ES-I3 (cell line): ENCODE measurements around the gene PNPLA2.

ENCODE experiments used
- H3K36me3 ChIP-seq: 2 replicates; pipeline ENCODE4 v1.6.1; 2013; ENCODE audit warnings: mild to moderate bottlenecking, low read length, control low read depth, moderate library complexity; ENCODE audit not compliant: insufficient read depth
- H3K4me1 ChIP-seq: 2 replicates; pipeline ENCODE4 v1.6.1; 2013; ENCODE audit warnings: mild to moderate bottlenecking, control low read depth, low read length; ENCODE audit not compliant: insufficient read depth
- H3K9ac ChIP-seq: 2 replicates; pipeline ENCODE4 v1.6.1; 2013; ENCODE audit warnings: low read depth, mild to moderate bottlenecking, low read length, moderate library complexity
- H3K9me3 ChIP-seq: 2 replicates; pipeline ENCODE4 v1.6.1; 2013; ENCODE audit warnings: mild to moderate bottlenecking, low read length, moderate library complexity; ENCODE audit not compliant: control insufficient read depth, insufficient read depth

The PNPLA2 gene

DNA sequence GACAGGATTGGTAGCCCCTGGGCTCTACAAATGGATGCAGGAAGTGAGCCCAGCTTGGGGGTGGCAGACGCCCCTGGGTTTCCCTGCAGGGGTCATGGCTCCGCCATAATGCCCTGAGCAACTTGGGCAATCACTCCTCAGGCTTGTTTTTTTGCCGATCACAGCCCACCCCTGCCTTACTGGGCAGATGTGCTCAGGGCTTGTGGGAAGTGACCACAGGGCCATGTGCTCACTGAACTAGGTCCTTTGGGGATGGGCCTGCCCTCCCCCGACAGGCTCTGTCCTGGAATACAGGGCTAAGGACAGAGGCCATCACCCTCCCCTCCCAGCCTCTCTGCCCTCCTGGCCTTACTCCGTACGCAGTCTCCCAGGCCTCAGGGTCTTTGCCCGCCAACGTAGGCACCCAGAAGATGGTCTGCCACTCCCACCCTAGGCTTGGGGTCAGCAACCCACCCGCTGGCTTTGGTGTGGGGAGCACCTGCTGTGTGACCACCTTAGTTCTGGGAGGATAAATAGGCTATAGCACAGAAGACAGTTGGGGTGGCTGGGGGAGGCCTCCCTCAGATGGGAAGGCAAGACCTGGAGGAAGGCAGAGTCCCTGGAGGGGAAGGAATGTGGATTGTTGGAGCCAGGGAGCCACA lies 5.1 kb upstream of the PNPLA2 start:
- no peaks in the 10 kb centered on the region for H3K9me3 ChIP-seq
- H3K4me1 ChIP-seq = peaks cover 9% of the 10 kb centered on the region; the same call in 1 of the 2 replicates
- peaks cover 21% of the 10 kb centered on the region for H3K36me3 ChIP-seq
- no peak overlapping the region for H3K9ac ChIP-seq

DNA sequence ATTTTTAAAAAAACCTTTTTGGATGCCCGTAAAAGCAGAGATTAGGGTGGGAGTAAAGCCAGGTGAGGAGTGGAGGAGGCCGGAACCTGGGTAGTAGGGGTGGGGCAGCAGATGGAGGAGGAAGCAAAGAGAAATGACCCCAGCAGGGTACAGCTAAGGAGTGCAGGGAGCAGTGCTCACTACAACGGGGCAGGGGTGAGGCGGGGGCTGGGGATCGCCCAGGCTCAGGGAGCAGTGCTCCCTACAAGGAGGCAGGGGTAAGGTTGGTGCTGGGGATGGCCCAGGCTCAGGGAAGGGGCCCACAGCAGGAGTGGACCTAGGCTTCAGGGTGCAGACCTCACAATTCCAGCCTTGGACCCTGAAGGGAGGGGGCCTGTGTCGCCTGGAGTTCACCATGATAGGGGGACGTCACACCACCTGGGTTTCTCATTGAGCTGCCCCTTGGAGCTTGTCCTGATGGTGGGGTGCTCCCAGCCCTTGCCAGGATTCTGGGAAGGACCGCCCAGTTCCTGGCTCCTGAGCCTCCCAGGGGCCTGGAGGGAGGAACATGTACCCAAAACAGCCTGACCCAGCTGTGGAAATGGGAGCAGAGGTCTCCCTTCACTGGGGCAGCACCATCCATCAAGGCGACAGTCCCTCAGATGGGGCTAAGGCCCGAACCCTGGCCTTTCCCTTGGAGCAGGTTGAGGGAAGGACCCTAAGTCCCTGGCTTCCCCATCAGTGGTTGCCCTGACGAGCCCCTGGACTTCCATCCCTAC lies 2.9 kb upstream of the PNPLA2 start:
- Histone ChIP-seq H3K9ac (no peak overlapping the region), H3K4me1 (peaks cover 14% of the 10 kb centered on the region; the same call in 1 of the 2 replicates), H3K36me3 (peaks cover 19% of the 10 kb centered on the region), H3K9me3 (no peaks in the 10 kb centered on the region)

DNA sequence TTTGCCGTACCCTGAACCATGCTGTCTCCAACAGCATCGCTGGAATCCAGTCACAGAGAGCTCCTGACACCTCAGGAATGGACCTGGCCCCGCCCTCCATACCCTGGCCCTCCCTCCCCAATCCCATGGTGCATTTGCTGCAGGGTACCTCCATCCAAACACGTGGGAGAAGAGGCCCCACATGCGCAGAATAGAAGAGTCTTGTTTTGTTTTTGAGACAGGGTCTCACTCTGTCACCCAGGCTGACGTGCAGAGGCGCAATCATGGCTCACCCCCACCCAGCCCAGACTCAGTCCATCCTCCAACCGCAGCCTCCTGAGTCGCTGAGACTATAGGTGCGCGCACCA lies 2.3 kb upstream of the PNPLA2 start:
- Histone ChIP-seq H3K9ac (no peak overlapping the region), H3K4me1 (peaks cover 14% of the 10 kb centered on the region; the same call in 1 of the 2 replicates), H3K9me3 (no peaks in the 10 kb centered on the region), H3K36me3 (peaks cover 14% of the 10 kb centered on the region; the same call in 1 of the 2 replicates)

DNA sequence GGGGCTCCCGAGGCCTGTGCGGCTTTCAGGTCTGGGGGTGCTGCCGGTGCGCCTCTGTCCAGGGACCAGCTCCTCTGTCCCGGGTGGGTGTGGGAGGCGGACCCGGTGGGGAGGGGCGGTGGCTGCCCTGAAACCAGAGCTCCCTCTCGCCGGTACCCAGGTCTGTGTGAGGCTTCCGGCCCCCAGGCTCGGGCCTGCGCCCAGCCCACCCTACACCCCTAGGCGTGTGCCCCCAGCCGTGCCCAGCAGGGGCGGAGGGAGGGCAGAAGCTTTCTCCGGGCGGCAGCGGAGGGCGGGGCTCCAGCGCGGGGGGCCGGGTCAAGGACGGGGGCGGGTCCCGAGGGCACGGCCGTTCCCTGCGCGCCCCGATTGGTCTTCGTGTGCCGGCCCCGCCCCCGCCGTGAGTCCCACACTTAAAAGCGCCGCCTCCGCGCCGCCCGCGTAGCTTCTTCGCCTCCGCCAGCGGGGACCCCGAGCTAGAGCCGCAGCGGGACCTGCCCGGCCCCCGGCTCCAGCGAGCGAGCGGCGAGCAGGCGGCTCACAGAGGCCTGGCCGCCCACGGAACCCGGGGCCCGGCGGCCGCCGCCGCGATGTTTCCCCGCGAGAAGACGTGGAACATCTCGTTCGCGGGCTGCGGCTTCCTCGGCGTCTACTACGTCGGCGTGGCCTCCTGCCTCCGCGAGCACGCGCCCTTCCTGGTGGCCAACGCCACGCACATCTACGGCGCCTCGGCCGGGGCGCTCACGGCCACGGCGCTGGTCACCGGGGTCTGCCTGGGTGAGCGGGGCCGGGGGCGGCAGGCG lies 616 bp downstream of the PNPLA2 start:
- peaks cover 14% of the 10 kb centered on the region; the same call in 1 of the 2 replicates for H3K4me1 ChIP-seq
- no peaks in the 10 kb centered on the region for H3K9me3 ChIP-seq
- H3K36me3 ChIP-seq = no peaks in the 10 kb centered on the region
- peak overlapping the region; percentile 88 for H3K9ac ChIP-seq

DNA sequence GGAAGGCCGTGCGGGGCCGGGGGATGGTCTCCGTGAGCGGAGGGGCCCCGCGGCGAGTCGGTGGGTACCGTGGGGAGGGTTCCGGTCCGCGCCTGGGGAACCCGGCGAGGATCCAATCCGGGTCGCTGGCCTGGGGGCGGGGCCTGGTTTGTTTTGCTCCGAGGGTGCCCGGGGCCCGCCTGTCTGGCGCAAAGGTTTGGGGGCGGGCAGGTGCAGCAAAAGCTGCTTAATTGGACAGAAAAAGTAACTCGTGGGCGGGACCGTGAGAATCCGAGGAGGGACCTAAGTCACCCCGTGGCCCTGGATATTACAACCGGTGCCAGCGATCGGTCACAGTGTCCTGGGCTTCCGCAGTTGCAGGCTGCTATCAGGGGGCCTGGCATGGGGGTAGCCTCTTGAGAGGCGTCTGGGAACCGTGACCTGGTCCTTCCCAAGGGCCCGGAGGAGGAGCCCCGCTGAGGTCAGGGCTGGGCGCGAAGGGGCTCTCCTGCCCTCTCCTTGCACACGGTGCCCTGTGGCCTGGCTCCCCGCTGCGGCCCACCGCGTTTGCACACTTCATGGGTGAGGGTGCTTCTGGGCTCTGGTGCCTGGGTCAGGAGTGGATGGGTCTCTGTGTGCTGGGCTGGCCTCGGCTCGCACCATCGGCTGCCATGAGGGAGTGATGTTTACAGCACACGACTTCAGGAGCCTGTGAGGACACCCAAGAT lies 1.4 kb downstream of the PNPLA2 start:
- H3K4me1 ChIP-seq = peaks cover 14% of the 10 kb centered on the region; the same call in 1 of the 2 replicates
- H3K9me3 ChIP-seq = no peaks in the 10 kb centered on the region
- H3K36me3 ChIP-seq = no peaks in the 10 kb centered on the region
- H3K9ac ChIP-seq = peak overlapping the region; percentile 88

DNA sequence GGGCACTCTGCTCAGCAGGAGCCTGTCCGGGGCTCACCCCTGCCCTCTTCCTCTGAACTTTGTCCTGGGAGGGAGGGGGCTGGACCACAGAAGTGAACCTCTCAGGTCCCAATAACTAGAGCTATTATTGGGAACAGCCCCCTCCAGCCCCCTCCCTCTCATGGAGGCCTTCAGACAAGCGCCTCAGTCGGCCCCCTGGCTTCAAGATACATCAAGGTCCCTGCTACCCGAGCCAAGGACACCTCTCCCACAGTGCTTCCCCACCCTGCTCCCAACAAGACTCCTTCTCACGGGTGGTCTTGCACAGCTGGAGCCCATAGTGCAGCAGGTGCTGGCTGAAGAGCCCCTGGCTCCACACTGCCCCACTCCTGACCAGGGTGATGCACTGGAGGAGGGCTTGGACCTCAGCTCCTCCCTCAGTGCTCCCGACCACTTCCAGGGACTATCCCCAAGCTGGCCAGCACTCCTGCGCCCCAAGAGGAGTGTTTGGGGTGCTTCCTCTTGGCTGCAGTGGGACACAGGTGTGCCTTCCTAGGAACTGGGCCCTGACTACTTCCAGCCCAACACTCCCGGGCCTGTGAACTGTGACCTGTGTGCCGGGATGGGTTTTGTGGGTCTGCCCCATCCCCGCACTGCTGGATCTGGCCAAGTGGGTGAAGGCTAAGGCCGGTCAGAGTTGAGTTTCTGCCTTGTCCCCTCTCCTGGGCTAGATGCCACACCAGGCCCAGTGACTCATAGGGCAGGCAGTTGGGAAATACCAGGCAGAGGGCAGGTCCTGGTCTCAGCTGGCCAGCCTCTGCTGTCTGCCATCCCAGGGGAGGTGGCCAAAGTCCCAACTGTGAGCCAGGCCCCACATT lies 2.2 kb downstream of the PNPLA2 start:
- Histone ChIP-seq H3K36me3 (no peaks in the 10 kb centered on the region), H3K9ac (peak overlapping the region; percentile 88; the same call in 1 of the 2 replicates), H3K9me3 (no peaks in the 10 kb centered on the region), H3K4me1 (peaks cover 14% of the 10 kb centered on the region; the same call in 1 of the 2 replicates)

DNA sequence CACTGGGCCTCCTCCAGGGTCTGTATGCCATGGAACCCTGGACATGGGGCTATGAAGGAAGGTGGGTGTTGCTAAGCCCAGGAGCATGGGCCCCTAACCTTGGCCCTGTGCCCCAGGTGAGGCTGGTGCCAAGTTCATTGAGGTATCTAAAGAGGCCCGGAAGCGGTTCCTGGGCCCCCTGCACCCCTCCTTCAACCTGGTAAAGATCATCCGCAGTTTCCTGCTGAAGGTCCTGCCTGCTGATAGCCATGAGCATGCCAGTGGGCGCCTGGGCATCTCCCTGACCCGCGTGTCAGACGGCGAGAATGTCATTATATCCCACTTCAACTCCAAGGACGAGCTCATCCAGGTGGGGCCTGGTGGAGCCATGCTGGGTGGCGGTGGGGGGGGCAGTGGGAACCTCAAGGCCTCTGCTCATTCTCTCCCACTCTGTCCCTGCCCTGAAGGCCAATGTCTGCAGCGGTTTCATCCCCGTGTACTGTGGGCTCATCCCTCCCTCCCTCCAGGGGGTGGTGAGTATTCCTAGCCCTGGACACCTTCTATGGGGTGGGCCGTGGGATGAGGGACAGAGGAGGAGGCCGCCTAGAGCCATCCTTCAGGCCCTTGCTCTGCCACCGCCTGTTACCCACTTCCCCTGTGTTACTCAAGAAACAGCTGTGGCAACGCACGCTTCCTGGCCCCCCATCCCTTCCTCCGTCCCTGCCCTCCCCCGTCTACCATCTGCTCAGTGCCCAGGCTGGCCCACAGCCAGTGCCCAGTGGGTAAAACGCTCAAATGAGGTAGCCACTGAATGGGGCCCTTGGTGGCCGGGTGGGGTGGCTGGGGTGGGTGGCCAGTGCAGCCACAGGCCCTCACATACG lies 3.0 kb downstream of the PNPLA2 start:
- Histone ChIP-seq H3K9me3 (no peaks in the 10 kb centered on the region), H3K4me1 (peaks cover 11% of the 10 kb centered on the region; the same call in 1 of the 2 replicates), H3K9ac (no peak overlapping the region), H3K36me3 (no peaks in the 10 kb centered on the region)

DNA sequence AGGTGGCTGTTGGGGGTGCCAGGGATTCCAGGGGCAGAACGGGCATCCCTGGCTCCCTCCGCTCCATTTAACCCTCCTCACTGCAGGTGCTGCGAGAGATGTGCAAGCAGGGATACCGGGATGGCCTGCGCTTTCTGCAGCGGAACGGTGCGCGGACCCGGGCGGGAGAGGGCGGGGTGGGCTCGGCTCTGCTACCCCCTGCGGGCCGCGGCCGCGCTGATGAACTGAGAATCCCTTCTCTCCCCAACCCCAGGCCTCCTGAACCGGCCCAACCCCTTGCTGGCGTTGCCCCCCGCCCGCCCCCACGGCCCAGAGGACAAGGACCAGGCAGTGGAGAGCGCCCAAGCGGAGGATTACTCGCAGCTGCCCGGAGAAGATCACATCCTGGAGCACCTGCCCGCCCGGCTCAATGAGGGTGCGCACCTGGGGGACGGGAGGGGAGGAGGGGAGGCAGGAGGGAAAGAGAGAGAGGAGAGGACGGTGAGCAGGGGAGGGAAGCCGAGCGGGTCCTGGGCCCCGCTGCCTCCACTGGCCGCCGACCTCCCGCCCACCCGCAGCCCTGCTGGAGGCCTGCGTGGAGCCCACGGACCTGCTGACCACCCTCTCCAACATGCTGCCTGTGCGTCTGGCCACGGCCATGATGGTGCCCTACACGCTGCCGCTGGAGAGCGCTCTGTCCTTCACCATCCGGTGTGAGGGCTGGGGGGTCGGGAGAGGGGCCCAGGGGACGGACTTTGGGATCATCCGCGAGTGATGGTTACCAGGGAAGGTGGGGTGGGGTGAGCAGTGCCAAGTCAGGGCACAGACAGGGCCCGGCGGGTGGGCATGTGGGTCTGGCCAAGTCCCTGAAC lies 5.0 kb downstream of the PNPLA2 start:
- no peaks in the 10 kb centered on the region for H3K9me3 ChIP-seq
- H3K36me3 ChIP-seq = no peaks in the 10 kb centered on the region
- H3K4me1 ChIP-seq = peaks cover 13% of the 10 kb centered on the region
- H3K9ac ChIP-seq = no peak overlapping the region

DNA sequence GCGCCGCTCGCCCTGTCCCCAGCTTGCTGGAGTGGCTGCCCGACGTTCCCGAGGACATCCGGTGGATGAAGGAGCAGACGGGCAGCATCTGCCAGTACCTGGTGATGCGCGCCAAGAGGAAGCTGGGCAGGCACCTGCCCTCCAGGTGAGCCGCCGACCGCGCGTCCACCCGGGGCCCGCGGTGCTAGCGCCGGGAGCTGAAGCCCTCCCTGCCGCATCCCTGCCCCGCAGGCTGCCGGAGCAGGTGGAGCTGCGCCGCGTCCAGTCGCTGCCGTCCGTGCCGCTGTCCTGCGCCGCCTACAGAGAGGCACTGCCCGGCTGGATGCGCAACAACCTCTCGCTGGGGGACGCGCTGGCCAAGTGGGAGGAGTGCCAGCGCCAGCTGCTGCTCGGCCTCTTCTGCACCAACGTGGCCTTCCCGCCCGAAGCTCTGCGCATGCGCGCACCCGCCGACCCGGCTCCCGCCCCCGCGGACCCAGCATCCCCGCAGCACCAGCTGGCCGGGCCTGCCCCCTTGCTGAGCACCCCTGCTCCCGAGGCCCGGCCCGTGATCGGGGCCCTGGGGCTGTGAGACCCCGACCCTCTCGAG lies 5.7 kb downstream of the PNPLA2 start:
- no peaks in the 10 kb centered on the region for H3K36me3 ChIP-seq
- peaks cover 11% of the 10 kb centered on the region for H3K4me1 ChIP-seq
- H3K9ac ChIP-seq = no peak overlapping the region
- H3K9me3 ChIP-seq = no peaks in the 10 kb centered on the region

DNA sequence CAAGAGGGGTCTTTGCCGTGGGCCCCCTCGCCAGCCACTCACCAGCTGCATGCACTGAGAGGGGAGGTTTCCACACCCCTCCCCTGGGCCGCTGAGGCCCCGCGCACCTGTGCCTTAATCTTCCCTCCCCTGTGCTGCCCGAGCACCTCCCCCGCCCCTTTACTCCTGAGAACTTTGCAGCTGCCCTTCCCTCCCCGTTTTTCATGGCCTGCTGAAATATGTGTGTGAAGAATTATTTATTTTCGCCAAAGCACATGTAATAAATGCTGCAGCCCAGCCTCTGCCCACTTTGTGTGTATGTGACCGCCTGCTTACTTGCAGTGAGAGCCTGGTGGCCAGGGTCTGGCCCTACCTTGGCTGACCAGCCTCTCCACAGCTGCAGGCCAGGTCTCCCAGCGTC lies 6.2 kb downstream of the PNPLA2 start:
- H3K9ac ChIP-seq = no peak overlapping the region
- no peaks in the 10 kb centered on the region for H3K36me3 ChIP-seq
- peaks cover 11% of the 10 kb centered on the region for H3K4me1 ChIP-seq
- no peaks in the 10 kb centered on the region for H3K9me3 ChIP-seq

DNA sequence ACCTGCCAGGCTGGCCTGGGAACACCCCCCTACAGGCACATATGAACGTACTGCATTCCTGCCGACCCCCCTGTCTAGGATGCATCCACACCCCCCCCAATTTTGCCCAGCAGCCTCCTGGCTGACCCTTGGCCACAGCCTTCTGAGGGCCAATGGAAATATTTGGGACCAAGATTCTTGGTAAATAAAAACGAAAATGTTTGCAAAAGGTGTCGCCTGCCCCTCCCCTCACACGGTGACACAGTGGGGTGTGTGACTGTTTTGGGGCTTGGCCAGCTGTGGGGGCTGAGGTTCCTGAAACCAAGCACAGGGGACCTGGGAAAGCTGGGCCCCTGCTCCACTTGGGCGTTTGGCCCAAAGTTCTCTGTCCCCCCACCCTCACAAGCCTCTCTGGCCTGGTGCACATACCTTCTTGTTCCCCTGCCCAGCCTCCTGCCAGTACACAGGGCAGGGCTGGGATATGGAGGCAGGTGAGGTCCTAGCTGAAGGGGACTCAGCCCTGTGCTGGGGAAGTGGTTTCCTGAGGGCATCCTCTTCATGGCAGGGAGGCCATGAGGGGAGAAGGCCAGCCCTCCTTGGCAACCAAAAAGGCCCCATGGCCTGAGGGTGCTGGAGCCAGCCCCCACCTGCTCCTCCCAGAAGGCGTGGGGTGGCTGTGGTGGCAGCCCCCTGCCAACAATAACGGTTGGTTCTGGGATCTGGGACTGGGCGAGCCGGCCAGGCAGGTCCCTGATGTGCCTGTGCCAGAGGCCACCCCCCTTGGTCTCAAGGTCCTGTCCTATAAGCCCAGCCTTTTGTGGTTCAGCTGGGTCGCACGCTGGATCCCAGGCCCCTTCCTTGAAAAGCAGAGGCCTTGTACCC lies 6.9 kb downstream of the PNPLA2 start:
- Histone ChIP-seq H3K9me3 (no peaks in the 10 kb centered on the region), H3K9ac (no peak overlapping the region), H3K4me1 (peaks cover 11% of the 10 kb centered on the region), H3K36me3 (no peaks in the 10 kb centered on the region)
